Endometrium (tissue), 2 donors: ENCODE results near the gene TFEB.

Experiments
- FAIRE-seq: peaks from 2 replicates; lab custom pipeline; 2012; peaks lifted over from hg19 to GRCh38; lab: Jason Lieb, UNC
- donor health status: control.
- donor health status: control.

The TFEB gene

DNA sequence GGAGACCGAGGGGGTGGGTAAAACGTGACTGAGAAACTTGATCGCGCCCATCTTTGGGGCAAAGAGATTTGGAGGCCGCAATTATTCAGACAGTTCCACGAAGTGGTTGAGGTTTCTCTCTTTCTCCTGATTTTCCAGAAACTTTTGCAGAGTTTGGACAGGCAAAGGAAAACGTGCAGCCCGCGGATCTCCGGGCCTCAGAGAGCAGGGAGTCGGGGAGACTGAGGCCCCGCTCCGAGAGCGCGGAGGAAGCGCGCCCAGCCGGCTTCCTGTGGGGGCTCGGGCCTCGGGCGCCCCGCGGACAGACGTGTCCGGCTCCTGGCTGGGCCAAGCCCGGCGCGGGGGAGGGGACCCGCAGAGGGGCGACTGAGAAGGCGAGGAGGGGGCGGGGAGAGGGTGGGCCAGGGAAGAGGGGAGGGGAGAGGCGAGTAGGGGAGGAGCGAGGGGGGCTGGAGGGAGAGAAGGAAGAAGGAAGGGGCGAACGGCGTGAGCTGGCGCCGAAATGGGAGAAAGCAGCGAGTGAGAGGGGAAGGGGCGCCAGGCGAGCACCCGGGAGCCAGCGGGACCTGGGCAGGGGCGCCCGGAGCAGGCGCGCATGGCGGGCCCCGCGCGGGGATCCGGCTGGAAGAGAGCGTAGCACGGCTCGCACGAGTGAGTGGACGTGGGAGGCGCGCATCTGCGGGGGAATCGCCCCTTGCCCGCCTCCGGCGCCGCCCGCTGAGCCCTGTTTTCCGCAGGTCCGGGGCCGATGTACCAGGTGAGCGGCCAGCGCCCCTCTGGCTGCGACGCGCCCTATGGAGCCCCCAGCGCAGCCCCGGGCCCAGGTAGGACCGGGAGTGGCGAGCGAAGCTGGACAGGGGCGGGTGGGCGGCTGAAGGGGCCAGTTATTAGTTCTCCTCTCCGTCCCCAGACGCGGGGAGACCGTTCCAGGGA is 97.1 kb downstream of the TFEB start, which contains the start of gene MDFI:
TSS of gene MDFI (plus strand) at position 467 of the 933 bp plus-strand sequence. CDS start at position 749, 282 bp downstream.
- FAIRE-seq: no peak

DNA sequence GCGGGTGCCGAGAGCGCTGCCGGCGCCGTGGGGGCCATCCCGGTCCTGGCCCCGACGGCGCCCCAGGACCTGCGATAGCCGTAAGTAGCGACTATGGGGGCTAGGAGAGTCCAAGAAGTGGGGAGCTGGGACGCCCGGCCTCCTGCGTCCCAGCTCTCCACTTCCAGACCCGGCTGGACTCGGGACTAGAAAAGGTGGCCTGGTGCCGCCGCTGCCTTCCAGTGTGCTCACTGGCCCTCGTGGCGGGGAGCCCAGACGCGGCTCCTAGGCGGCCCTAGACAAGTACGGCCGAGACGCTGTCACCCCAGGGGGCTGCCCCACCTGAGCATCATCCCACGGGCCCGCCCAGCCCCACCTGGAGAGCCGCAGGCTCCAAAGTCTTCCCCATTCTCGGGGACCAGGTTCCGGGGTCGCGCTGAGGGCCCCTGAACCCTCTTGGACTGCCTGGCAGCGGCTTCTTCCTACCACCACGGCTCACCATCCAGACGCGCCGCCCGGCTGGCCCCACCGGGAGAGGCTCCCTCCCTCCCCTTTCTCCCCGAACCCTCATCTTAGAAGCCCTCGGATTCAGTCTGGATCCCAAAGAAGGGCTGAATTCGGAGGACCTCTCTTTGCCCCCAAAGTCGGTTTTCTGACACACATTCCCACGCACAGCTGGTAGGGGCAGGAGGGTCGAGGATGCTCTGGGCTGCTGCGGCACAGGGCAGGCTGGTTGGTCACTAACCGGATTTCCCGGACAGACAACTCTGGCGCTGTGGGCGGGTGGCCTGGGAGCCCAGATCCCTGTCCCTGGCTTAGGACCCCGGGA is 98.0 kb downstream of the TFEB start:
- FAIRE-seq: no peak

DNA sequence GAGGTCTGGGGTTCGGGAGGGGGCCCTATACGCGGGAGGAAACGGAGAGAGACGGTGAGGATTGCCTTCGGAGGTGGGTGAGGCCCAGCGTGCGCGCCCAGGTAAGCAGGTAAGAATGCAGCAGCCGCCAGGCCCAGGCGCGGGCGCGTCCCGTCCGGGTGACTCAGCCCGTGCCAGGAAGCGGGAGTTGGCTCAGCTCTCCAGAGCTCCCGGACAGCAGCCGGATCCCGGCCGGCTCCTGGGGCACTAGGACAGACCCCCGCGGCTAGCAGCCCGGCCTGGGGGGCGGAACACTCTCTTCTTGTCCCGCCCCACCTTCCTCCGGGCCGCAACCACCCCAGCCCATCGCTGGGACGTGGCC is 98.6 kb downstream of the TFEB start:
- FAIRE-seq: no peak

DNA sequence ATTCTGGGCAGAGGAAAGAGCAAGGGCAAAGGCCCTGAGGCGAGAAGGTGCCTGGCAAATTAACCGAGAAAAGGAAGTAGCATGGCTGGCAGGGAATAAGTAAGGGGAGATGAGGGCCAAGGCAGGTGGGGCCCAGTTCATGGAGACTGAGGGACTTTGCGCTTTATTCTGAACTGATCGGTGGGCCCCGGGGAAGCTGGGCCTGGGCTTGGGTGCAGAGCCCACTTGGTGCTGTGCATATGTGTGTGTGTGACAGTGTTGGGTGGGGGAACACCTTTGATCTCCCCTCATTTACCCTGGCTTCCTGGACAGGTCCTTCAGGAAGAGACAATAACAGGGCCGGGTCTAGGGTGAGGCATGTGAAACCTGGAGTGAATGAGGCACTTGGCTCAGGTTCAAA is 100.0 kb downstream of the TFEB start:
- no peak for FAIRE-seq

DNA sequence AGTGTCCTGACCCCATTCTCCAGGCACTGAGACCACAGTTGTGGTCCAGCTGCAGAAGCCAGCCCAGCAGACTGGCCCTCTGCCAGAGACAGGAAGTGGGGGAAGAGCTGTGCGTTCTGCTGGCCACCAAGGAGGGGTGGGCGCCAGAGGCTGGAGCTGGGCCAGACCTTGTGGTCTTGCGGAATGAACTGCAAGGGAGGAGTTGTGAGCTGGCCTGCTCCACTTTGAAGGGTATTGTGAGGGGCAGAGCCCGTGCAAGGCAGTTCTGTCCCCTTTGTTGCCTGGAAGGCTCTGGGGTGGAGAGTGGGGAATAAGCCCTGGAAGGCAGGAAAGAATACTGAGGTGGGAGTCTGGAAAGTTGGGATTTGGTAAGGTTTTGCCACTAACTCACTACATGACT is 100.8 kb downstream of the TFEB start:
- no peak for FAIRE-seq
